ENCODE data around the gene TMEM185B.

TMEM185B gene

GRCh38 chr2:120174963-120175581, 48.1 kb downstream of the TMEM185B start:
- Histone ChIP-seq H3K9me3 (replicated peaks; ENCODE audit: insufficient read depth, low read length) (no peaks in the 10 kb centered on the region), H3F3A (ENCODE audit: insufficient read depth, low read length) (peaks cover 11% of the 10 kb centered on the region), H3K9ac (ENCODE audit: low read length) (no peak overlapping the region), H3K27me3 (replicated peaks; ENCODE audit: insufficient read depth, low read length) (no peaks in the 10 kb centered on the region), H3K79me2 (ENCODE audit: low read length) (no peaks in the 10 kb centered on the region), H3K36me3 (replicated peaks; ENCODE audit: insufficient read depth, low read length) (no peaks in the 10 kb centered on the region), H3K4me2 (ENCODE audit: low read depth, low read length) (peak overlapping the region; percentile 2; the same call in 1 of the 2 replicates), H2AFZ (ENCODE audit: low read length) (no peak overlapping the region), H3K27ac (ENCODE audit: low read length) (no peak overlapping the region), H4K20me1 (ENCODE audit: insufficient read depth, low read length) (no peaks in the 10 kb centered on the region), H3K4me3 (ENCODE audit: low read length) (no peak overlapping the region), H3K4me1 (ENCODE audit: low read length) (peaks cover 22% of the 10 kb centered on the region), H3K9me2 (replicated peaks; ENCODE audit: insufficient read depth, low read length) (no peaks in the 10 kb centered on the region)
- TF ChIP-seq EZH2phosphoT487 (IDR thresholded peaks at IDR 0.05; ENCODE audit: low read length), result no peak
- TF ChIP-seq CTCF (IDR thresholded peaks at IDR 0.05; ENCODE audit: low read length), result peak; percentile 73
- peak; percentile 70 for DNase-seq
